MCF 10A (cell line): Measurements from ENCODE around the gene LRP4. TPM values are rescaled to one million over a fixed set of nuclear protein-coding genes. Genes with fewer than 3 reads are reported as not detected.

ENCODE experiments used
- BruUV-seq: library from RNA; stranded (reverse); fragments of 400-500 nt; replicated peaks from 2 replicates; lab custom pipeline; 2021; lab: Mats Ljungman, UMichigan
- CTCF ChIA-PET: fragments of 300-600 bp; sonication (Branson Sonifier 250); formaldehyde crosslinking; extraction: SDS; loops from one replicate; lab custom pipeline; 2021; ENCODE audit warnings: antibody characterized with exemption, inconsistent platforms; lab: Yijun Ruan, JAX
- POLR2A ChIA-PET: fragments of 300-600, 350-650 bp; sonication (Branson Sonifier 250); formaldehyde crosslinking; extraction: SDS; loops from one replicate; lab custom pipeline; 2020; ENCODE audit warnings: antibody characterized with exemption, inconsistent platforms; lab: Yijun Ruan, JAX
- DNase-seq: peaks from one replicate; pipeline ENCODE4 v3.0.0-alpha.2; 2018; ENCODE audit not compliant: unreplicated experiment
- H3K27ac Mint-ChIP-seq: one replicate; pipeline ENCODE4 v1.8.0; 2022; ENCODE audit warnings: mild to moderate bottlenecking, low read depth, mixed read lengths; ENCODE audit not compliant: unreplicated experiment
- H3K27me3 Mint-ChIP-seq: one replicate; pipeline ENCODE4 v1.8.0; 2022; ENCODE audit warnings: mixed read lengths; ENCODE audit not compliant: insufficient read depth, unreplicated experiment
- H3K36me3 Mint-ChIP-seq: one replicate; pipeline ENCODE4 v1.8.0; 2022; ENCODE audit warnings: mild to moderate bottlenecking, moderate library complexity, mixed read lengths; ENCODE audit not compliant: insufficient read depth, unreplicated experiment
- H3K4me1 Mint-ChIP-seq: one replicate; pipeline ENCODE4 v1.8.0; 2022; ENCODE audit warnings: mixed read lengths; ENCODE audit not compliant: insufficient read depth, unreplicated experiment
- H3K4me3 Mint-ChIP-seq: one replicate; pipeline ENCODE4 v1.8.0; 2022; ENCODE audit warnings: mild to moderate bottlenecking, moderate library complexity, mixed read lengths; ENCODE audit not compliant: unreplicated experiment
- H3K9me3 Mint-ChIP-seq: one replicate; pipeline ENCODE4 v1.8.0; 2022; ENCODE audit warnings: mixed read lengths; ENCODE audit not compliant: unreplicated experiment
- CTCF ChIP-seq: fragments of 200-600 bp; IDR thresholded peaks from one replicate; pipeline ENCODE4 v1.8.0; 2022; ENCODE audit warnings: antibody characterized with exemption, mild to moderate bottlenecking; ENCODE audit not compliant: unreplicated experiment
- intact Hi-C: fragments of 100-400 bp; cut with micrococcal nuclease; formaldehyde crosslinking; loops from 2 replicates; pipeline ENCODE4 v1.14.1; 2022
- total RNA-seq: library from RNA; stranded (reverse); gene quantifications from 2 replicates; pipeline ENCODE4 v1.2.3, GENCODE V29; 2022

The LRP4 gene
- total RNA-seq, 1 experiment from 2014 or later, result 1.0 TPM

DNA sequence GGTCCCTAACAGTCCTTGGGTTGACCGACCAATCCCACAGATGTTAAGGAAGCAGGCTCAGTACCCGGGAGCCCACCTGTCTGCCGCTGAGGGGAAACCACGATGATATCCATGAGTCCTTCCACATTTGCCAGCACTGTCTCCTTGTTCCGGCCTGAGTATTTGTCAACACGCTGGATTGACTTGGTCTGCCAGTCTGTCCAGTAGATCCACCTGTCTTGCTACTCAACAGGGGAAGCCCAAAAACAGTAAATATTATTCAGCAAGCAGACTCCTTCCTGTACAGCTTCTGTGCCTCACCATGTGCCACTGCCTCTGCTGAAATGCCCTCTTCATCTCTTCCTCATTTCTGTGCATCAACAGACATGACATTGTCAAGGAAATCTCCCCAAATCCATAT, 49.4 kb downstream of the LRP4 start:
- H3K27ac Mint-ChIP-seq, result no peak overlapping the region
- no peak for TF ChIP-seq CTCF
- H3K36me3 Mint-ChIP-seq, result no peaks in the 10 kb centered on the region
- CTCF ChIA-PET, result interaction anchor here (0.6 to 0.7 kb wide), 2 partner anchors 301 to 538 kb away, joined by 3 read pairs; no protein-coding TSS in a partner anchor
- intact Hi-C loops, result no loop called here
- no peak overlapping the region for H3K4me3 Mint-ChIP-seq
- no TSS peak for BruUV-seq
- no peaks in the 10 kb centered on the region for H3K9me3 Mint-ChIP-seq
- POLR2A ChIA-PET, result no interaction called here
- H3K27me3 Mint-ChIP-seq, result no peaks in the 10 kb centered on the region
- no peak for DNase-seq
- H3K4me1 Mint-ChIP-seq, result peaks cover 10% of the 10 kb centered on the region

DNA sequence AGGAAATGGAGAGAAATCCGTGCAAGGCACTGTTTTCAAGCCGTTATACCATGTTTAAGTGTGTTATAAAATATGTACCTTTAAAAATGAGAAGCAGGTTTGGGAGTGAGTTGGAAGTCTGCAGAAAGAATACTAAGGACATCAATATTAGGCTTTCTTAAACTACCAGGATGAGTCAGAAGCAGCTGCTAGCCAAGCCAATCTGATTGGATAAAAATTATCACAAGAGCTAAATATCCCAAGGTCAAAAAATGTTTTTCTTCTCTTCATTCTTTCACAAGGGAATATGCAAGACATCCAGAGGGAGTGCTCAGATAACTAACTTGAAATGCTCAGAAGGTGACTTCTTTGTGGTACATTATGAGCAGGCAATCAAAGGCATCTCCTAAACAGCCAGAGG, 53.0 kb downstream of the LRP4 start:
- Mint-ChIP-seq H3K27me3 (no peaks in the 10 kb centered on the region), H3K27ac (no peak overlapping the region), H3K4me3 (no peak overlapping the region), H3K9me3 (no peaks in the 10 kb centered on the region), H3K4me1 (peaks cover 10% of the 10 kb centered on the region), H3K36me3 (no peaks in the 10 kb centered on the region)
- POLR2A ChIA-PET, result interaction anchor here (0.6 to 2.1 kb wide), 3 partner anchors 9 to 162 kb away, joined by 3 to 8 read pairs (median 6); partner anchors contain the start of gene CKAP5
- DNase-seq, result peak; percentile 7
- TF ChIP-seq CTCF, result no peak
- no TSS peak for BruUV-seq
- intact Hi-C loops, result no loop called here
- CTCF ChIA-PET, result interaction anchor here (0.6 kb wide), 1 partner anchor 35 kb away, joined by 4 read pairs; no protein-coding TSS in a partner anchor

GRCh38 chr11:46860218-46860617, 58.1 kb downstream of the LRP4 start:
- no peak for DNase-seq
- Mint-ChIP-seq H3K9me3 (no peaks in the 10 kb centered on the region), H3K4me1 (peaks cover 5% of the 10 kb centered on the region), H3K4me3 (no peak overlapping the region), H3K36me3 (no peaks in the 10 kb centered on the region), H3K27me3 (no peaks in the 10 kb centered on the region), H3K27ac (no peak overlapping the region)
- ChIA-PET POLR2A (interaction anchor here (0.7 kb wide), 1 partner anchor 395 kb away, joined by 3 read pairs; no protein-coding TSS in a partner anchor), CTCF (interaction anchor here (1.7 kb wide), 1 partner anchor 293 kb away, joined by 5 read pairs; no protein-coding TSS in a partner anchor)
- TF ChIP-seq CTCF, result no peak
- intact Hi-C loops, result no loop called here
- BruUV-seq, result no TSS peak

DNA sequence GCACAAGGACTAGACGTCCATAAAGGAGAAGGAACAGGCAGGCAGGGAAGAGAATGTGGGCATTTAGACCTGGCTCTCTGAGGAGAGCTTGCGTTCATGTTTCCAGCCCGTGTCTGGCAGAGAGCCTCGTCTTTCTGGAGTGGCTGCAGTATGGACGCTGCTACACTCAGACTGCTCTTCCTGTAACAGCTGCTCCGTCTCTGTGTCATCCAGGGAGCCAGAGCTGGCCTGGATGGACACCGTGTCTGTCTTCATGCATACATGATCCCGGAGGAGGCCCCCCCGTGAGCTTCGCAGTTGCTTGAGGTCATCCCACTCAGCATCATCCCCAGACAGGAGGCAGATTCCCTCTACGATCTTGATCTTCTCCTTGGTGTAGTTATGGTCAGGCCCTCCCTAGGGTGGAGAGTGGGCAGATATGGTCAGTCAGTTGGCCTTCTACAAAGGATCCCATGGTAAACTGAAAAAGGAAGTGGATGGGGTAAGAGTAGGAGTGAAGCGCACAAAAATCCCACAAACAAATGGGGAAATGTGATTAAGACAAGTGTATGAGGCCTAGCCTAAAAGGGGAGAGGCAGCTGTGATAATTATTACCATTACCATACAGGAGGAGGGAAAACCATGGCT, 59.3 kb downstream of the LRP4 start:
- ChIA-PET CTCF (interaction anchor here (1.7 kb wide), 1 partner anchor 294 kb away, joined by 5 read pairs; no protein-coding TSS in a partner anchor), POLR2A (interaction anchor here (0.8 kb wide), 1 partner anchor 695 kb away, joined by 3 read pairs; no protein-coding TSS in a partner anchor)
- intact Hi-C loops, result no loop called here
- Mint-ChIP-seq H3K4me1 (no peaks in the 10 kb centered on the region), H3K27ac (no peak overlapping the region), H3K27me3 (no peaks in the 10 kb centered on the region), H3K4me3 (no peak overlapping the region), H3K36me3 (no peaks in the 10 kb centered on the region), H3K9me3 (no peaks in the 10 kb centered on the region)
- no peak for TF ChIP-seq CTCF
- BruUV-seq, result no TSS peak
- DNase-seq, result no peak
